ENCODE results near the gene APOM.

DNA sequence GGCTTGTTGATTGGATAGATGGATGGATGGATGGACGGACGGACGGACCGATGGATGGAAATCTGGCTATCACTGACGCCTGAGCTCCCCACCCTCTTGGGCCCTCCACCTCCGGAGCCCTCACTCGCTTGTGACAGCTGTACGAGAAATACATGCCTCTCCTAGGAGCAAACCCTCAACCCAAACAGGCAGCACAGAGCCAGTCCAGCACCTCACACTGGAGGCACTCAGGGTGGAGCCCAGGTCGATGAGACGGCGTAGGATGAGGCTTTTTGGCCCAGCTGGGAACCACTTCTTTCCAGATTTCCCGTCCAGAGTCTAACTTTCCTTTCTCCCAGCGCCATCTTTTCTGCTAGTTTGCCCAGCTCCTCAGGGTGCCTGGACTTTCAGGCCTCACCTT lies 27.9 kb downstream of the APOM start:
- TF ChIP-seq, protein P1, sequence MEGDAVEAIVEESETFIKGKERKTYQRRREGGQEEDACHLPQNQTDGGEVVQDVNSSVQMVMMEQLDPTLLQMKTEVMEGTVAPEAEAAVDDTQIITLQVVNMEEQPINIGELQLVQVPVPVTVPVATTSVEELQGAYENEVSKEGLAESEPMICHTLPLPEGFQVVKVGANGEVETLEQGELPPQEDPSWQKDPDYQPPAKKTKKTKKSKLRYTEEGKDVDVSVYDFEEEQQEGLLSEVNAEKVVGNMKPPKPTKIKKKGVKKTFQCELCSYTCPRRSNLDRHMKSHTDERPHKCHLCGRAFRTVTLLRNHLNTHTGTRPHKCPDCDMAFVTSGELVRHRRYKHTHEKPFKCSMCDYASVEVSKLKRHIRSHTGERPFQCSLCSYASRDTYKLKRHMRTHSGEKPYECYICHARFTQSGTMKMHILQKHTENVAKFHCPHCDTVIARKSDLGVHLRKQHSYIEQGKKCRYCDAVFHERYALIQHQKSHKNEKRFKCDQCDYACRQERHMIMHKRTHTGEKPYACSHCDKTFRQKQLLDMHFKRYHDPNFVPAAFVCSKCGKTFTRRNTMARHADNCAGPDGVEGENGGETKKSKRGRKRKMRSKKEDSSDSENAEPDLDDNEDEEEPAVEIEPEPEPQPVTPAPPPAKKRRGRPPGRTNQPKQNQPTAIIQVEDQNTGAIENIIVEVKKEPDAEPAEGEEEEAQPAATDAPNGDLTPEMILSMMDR (IDR thresholded peaks at IDR 0.05) = no peak
- TF ChIP-seq POLR2A (IDR thresholded peaks at IDR 0.05) = no peak
